CD4-positive, CD25-positive, alpha-beta regulatory T cell (primary cell): ENCODE results near the gene CCNJ. TPM values are rescaled to one million over a fixed set of nuclear protein-coding genes. Genes with fewer than 3 reads are reported as not detected.
"Not testable (repeated sequence)": the region's sequence is repeated elsewhere in the genome, so short reads cannot be mapped to it uniquely, and the experiment has no call there.

ENCODE experiments used
- ATAC-seq, 2 donors: fragments of 150-1000 bp; cut with Tn5 transposase; one replicate each; pipeline ENCODE4 v1.10.0; 2021; ENCODE audit warnings: low read depth in 2 of 2, moderate number of reproducible peaks in 2 of 2, moderate library complexity in 1 of 2
- DNase-seq, 3 donors: peaks; one replicate each; pipeline versions ENCODE4 v3.0.0 to v3.0.0-alpha.2; 2012 to 2022; ENCODE audit warnings: mixed read lengths in 1 of 3
- H3K27ac ChIP-seq: one replicate; pipeline ENCODE4 v1.7.0; 2013; ENCODE audit warnings: mild to moderate bottlenecking, low read length; ENCODE audit not compliant: insufficient read depth, poor library complexity, severe bottlenecking
- H3K27me3 ChIP-seq: one replicate; pipeline ENCODE4 v1.7.0; 2013; ENCODE audit warnings: low read length; ENCODE audit not compliant: control insufficient read depth, insufficient read depth
- H3K36me3 ChIP-seq: one replicate; pipeline ENCODE4 v1.7.0; 2013; ENCODE audit warnings: mild to moderate bottlenecking, low read length, moderate library complexity; ENCODE audit not compliant: control insufficient read depth, insufficient read depth
- H3K4me1 ChIP-seq: 2 replicates; pipeline ENCODE4 v1.7.0; 2013; ENCODE audit warnings: mild to moderate bottlenecking, low read length; ENCODE audit not compliant: insufficient read depth, control insufficient read depth, poor library complexity, severe bottlenecking
- H3K4me3 ChIP-seq: one replicate; pipeline ENCODE4 v1.7.0; 2013; ENCODE audit warnings: low read depth, mild to moderate bottlenecking, low read length, moderate library complexity
- H3K9me3 ChIP-seq, 2 experiments: 1 replicate in 1 of 2; 2 replicates in 1 of 2; pipeline ENCODE4 v1.7.0; 2013; ENCODE audit warnings: low read length in 2 of 2, mild to moderate bottlenecking in 1 of 2, moderate library complexity in 1 of 2; ENCODE audit not compliant: control insufficient read depth in 2 of 2
- H3K27ac Mint-ChIP-seq, 3 donors: one replicate each; pipeline ENCODE4 v1.8.0; 2020 to 2022; ENCODE audit warnings: mild to moderate bottlenecking in 3 of 3, mixed read lengths in 3 of 3, moderate library complexity in 2 of 3
- H3K27me3 Mint-ChIP-seq: one replicate; pipeline ENCODE4 v1.8.0; 2022; ENCODE audit warnings: mild to moderate bottlenecking, mixed read lengths
- H3K36me3 Mint-ChIP-seq: one replicate; pipeline ENCODE4 v1.8.0; 2020; ENCODE audit warnings: mixed read lengths
- H3K4me1 Mint-ChIP-seq, 4 donors: one replicate each; pipeline ENCODE4 v1.8.0; 2020 to 2022; ENCODE audit warnings: mixed read lengths in 4 of 4, mild to moderate bottlenecking in 1 of 4
- H3K4me3 Mint-ChIP-seq, 4 donors: one replicate each; pipeline ENCODE4 v1.8.0; 2020 to 2022; ENCODE audit warnings: mild to moderate bottlenecking in 4 of 4, mixed read lengths in 4 of 4, moderate library complexity in 3 of 4
- H3K9me3 Mint-ChIP-seq, 7 donors: one replicate each; pipeline ENCODE4 v1.8.0; 2020 to 2022; ENCODE audit warnings: mixed read lengths in 7 of 7, mild to moderate bottlenecking in 3 of 7, moderate library complexity in 2 of 7
- polyA plus RNA-seq, 4 donors: library from polyadenylated mRNA; unstranded; fragments of 300-500 nt; fragmentation: Illumina TruSeq; gene quantifications; one replicate each; pipeline ENCODE4 v1.2.3, GENCODE V29; 2021
- total RNA-seq: library from RNA; stranded (reverse); gene quantifications from one replicate; pipeline ENCODE4 v1.2.3, GENCODE V29; 2022

Gene CCNJ
- 4.6 TPM for total RNA-seq
- polyA plus RNA-seq = 1 to 10 TPM in 3 of 4 donors, under 1 TPM in 1; 0.65 to 1.7 (median 1.3) TPM

DNA sequence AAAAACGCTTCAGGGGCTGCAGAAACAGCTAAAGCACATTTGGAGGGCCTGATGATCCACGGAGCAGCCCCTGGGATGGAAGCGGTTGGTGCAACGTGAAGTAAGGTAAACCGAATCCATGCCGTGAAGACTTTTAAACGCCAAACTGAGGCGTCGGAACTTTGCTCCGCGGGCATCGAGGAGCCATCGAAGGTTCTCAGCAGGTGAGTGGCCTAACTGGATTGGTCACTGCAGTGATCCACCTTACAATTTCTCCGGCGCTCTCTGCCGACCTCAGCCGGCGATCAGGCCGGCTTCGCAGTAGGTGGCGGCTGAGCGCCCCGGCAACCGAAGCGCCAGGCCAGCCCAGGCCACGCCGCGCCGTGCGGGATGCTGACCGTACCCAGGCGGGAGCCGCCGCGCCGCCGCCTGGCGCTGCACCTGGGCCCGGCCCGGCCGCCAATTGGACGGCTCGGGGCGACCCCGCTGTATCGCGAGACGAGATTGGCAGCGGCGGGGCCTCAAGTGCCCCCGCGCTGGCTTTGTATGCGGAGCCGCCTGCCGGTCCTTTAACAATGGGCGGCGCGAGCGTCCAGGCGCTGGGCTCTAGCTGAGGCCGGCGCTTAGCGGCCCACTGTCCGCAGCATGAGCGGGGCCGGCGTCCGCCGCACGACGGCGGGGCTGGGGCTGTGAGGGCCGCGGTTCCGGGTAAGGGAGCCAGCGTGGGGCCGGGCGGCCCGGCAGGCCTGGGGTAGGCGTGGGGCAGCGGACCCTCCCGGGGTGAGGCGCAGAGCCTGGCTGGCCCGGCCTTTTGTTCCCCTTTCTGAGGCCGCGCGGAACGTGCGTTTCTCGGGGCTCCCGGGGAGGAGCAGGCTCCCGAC is at the start of gene CCNJ:
Gene CCNJ (plus strand): TSS at position 551 of the 860 bp plus-strand sequence. CDS start 811 bp downstream, outside the sequence.
- ATAC-seq (peak; percentile 86 to 89), DNase-seq (peak; percentile 73 to 88 (median 85))
- H3K4me3 Mint-ChIP-seq = peak within 1 kb of the TSS; percentile 92 to 96 (median 92)
- Histone ChIP-seq H3K9me3 (no peaks in the 10 kb centered on the region), H3K36me3 (peaks cover 2% of the 10 kb centered on the region), H3K27ac (peak within 1 kb of the TSS; percentile 50), H3K4me3 (peak within 1 kb of the TSS; percentile 71), H3K27me3 (peaks cover 5% of the 10 kb centered on the region), H3K4me1 (peaks cover 23% of the 10 kb centered on the region)
- peaks cover 6% of the 10 kb centered on the region for H3K27me3 Mint-ChIP-seq
- H3K27ac Mint-ChIP-seq = peak within 1 kb of the TSS; percentile 81 to 87 (median 84)
- H3K4me1 Mint-ChIP-seq = peaks cover 18 to 43% (median 37%) of the 10 kb centered on the region in 4 donors
- H3K9me3 Mint-ChIP-seq = peaks cover 0 to 2% (median 0%) of the 10 kb centered on the region in 7 donors
- peaks cover 11% of the 10 kb centered on the region for H3K36me3 Mint-ChIP-seq

DNA sequence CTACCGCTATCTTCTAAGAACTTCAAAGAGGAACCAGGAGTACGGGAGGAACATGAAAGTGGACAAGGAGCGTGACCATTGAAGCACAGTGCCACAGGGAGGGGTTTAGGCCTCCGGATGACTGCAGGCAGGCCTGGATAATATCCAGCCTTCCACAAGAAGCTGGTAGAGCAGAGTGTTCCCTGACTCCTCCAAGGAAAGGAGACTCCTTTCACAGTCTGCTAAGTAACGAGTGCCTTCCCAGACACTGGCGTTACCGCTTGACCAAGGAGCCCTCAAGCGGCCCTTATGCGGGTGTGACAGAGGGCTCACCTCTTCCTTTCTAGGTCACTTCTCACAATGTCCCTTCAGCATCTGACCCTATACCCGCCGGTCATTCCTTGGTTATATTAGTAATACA is 49.0 kb upstream of the CCNJ start:
- not testable (repeated sequence) for H3K4me3 Mint-ChIP-seq, H3K27me3 ChIP-seq, H3K27ac ChIP-seq, H3K27ac Mint-ChIP-seq, H3K36me3 ChIP-seq, H3K9me3 Mint-ChIP-seq, H3K9me3 ChIP-seq, H3K36me3 Mint-ChIP-seq, DNase-seq, H3K27me3 Mint-ChIP-seq, ATAC-seq, H3K4me1 ChIP-seq, H3K4me1 Mint-ChIP-seq, H3K4me3 ChIP-seq

- Mint-ChIP-seq H3K4me1 (no peaks in the 10 kb centered on the region), H3K27me3 (no peaks in the 10 kb centered on the region), H3K36me3 (no peaks in the 10 kb centered on the region), H3K9me3 (no peaks in the 10 kb centered on the region), H3K27ac (no peak overlapping the region), H3K4me3 (no peak overlapping the region)
- H3K9me3 ChIP-seq = no peaks in the 10 kb centered on the region
- H3K27ac ChIP-seq = no peak overlapping the region
- H3K4me1 ChIP-seq = no peaks in the 10 kb centered on the region
- no peak overlapping the region for H3K4me3 ChIP-seq
- DNase-seq (no peak), ATAC-seq (no peak)
- H3K36me3 ChIP-seq = no peaks in the 10 kb centered on the region
- no peaks in the 10 kb centered on the region for H3K27me3 ChIP-seq
Observed at GRCh38 chr10:95998255-95998784, 45.1 kb upstream of the CCNJ start.

DNA sequence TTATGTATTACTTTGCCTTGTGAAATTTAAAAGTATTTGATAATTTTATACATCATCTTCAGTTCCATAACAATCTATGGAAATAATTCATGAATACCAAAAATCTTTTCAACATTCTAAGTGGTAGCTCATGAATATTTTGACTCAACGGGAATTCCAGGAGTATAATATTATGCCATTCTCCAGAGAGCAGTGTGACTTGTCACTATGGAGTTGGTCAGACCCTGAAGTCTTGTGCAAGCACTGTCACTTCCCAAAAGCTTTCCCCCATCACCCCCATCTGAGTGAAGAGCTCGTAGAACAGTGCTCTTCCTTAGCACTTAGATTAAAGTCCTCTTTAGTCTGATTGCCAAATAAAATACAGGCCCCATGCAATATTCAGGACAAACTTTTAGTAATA is 29.4 kb upstream of the CCNJ start:
- H3K9me3 Mint-ChIP-seq = no peaks in the 10 kb centered on the region
- H3K27ac ChIP-seq = no peak overlapping the region
- H3K4me3 Mint-ChIP-seq = no peak overlapping the region
- no peaks in the 10 kb centered on the region for H3K9me3 ChIP-seq
- H3K36me3 ChIP-seq = no peaks in the 10 kb centered on the region
- no peak overlapping the region for H3K4me3 ChIP-seq
- DNase-seq (no peak), ATAC-seq (no peak)
- no peaks in the 10 kb centered on the region for H3K27me3 ChIP-seq
- no peak overlapping the region for H3K27ac Mint-ChIP-seq
- no peaks in the 10 kb centered on the region for H3K36me3 Mint-ChIP-seq
- H3K4me1 ChIP-seq = no peaks in the 10 kb centered on the region
- H3K27me3 Mint-ChIP-seq = no peaks in the 10 kb centered on the region
- H3K4me1 Mint-ChIP-seq = peaks cover 0 to 4% (median 0%) of the 10 kb centered on the region in 4 donors

- Mint-ChIP-seq H3K27ac (no peak overlapping the region), H3K9me3 (no peaks in the 10 kb centered on the region), H3K4me3 (no peak overlapping the region), H3K4me1 (peaks cover 0 to 4% (median 0%) of the 10 kb centered on the region in 4 donors), H3K36me3 (no peaks in the 10 kb centered on the region), H3K27me3 (no peaks in the 10 kb centered on the region)
- no peaks in the 10 kb centered on the region for H3K27me3 ChIP-seq
- H3K4me1 ChIP-seq = no peaks in the 10 kb centered on the region
- no peaks in the 10 kb centered on the region for H3K9me3 ChIP-seq
- DNase-seq (no peak), ATAC-seq (no peak)
- H3K4me3 ChIP-seq = no peak overlapping the region
- no peaks in the 10 kb centered on the region for H3K36me3 ChIP-seq
- H3K27ac ChIP-seq = no peak overlapping the region
Observed at GRCh38 chr10:96014473-96015102, 28.8 kb upstream of the CCNJ start.

- Mint-ChIP-seq H3K27me3 (no peaks in the 10 kb centered on the region), H3K9me3 (no peaks in the 10 kb centered on the region), H3K27ac (no peak overlapping the region), H3K36me3 (no peaks in the 10 kb centered on the region), H3K4me1 (peaks cover 0 to 4% (median 0%) of the 10 kb centered on the region in 4 donors), H3K4me3 (no peak overlapping the region)
- Histone ChIP-seq H3K9me3 (no peaks in the 10 kb centered on the region), H3K4me1 (no peaks in the 10 kb centered on the region), H3K36me3 (no peaks in the 10 kb centered on the region), H3K4me3 (no peak overlapping the region), H3K27ac (no peak overlapping the region), H3K27me3 (no peaks in the 10 kb centered on the region)
- DNase-seq (peak; percentile 5 to 71 (median 59)), ATAC-seq (peak; percentile 86 to 88)
Observed at GRCh38 chr10:96017191-96017687, 26.1 kb upstream of the CCNJ start.

GRCh38 chr10:96021332-96021731 is 22.1 kb upstream of the CCNJ start:
- no peaks in the 10 kb centered on the region for H3K36me3 Mint-ChIP-seq

More at GRCh38 chr10:96021332-96021731, 22.1 kb upstream of the CCNJ start:
- H3K27me3 ChIP-seq = no peaks in the 10 kb centered on the region
- H3K36me3 ChIP-seq = no peaks in the 10 kb centered on the region
- Mint-ChIP-seq H3K9me3 (no peaks in the 10 kb centered on the region), H3K4me1 (peaks cover 0 to 4% (median 0%) of the 10 kb centered on the region in 4 donors), H3K27ac (no peak overlapping the region), H3K27me3 (no peaks in the 10 kb centered on the region), H3K4me3 (no peak overlapping the region)
- no peaks in the 10 kb centered on the region for H3K4me1 ChIP-seq
- no peak for ATAC-seq
- no peak overlapping the region for H3K4me3 ChIP-seq
- no peak overlapping the region for H3K27ac ChIP-seq
- no peaks in the 10 kb centered on the region for H3K9me3 ChIP-seq
- DNase-seq = no peak
